H1 (cell line): ENCODE data around the gene MED13. TPM values are rescaled to one million over a fixed set of nuclear protein-coding genes. Genes with fewer than 3 reads are reported as not detected.
A peak's percentile ranks its signal among the peaks of the same experiment; 100 is the strongest.

Experiments
- CTCF ChIA-PET: fragments of 300-600 bp; sonication (Branson Sonifier 250); formaldehyde crosslinking; loops from one replicate; lab custom pipeline; 2021; ENCODE audit not compliant: partially characterized antibody; lab: Charles Lee
- POLR2A ChIA-PET: fragments of 300-600 bp; sonication (Branson Sonifier 250); formaldehyde crosslinking; loops from one replicate; lab custom pipeline; 2021; ENCODE audit warnings: inconsistent platforms; ENCODE audit not compliant: partially characterized antibody; lab: Charles Lee
- DNase-seq, 2 experiments: peaks; one replicate each; pipeline versions ENCODE4 v3.0.0 to v3.0.0-alpha.2; 2010 to 2022; ENCODE audit warnings: low spot score in 2 of 2, low read depth in 1 of 2, mixed read lengths in 1 of 2
- FAIRE-seq: peaks from 2 replicates; lab custom pipeline; 2011; peaks lifted over from hg19 to GRCh38; lab: Jason Lieb, UNC
- H2AFZ ChIP-seq: 2 replicates; pipeline ENCODE4 v1.8.1; 2012; ENCODE audit warnings: low read length, inconsistent platforms
- H2AK5ac ChIP-seq: 2 replicates; pipeline ENCODE4 v1.6.1; 2013; ENCODE audit warnings: low read depth, low read length
- H2BK120ac ChIP-seq: replicated peaks from 2 replicates; pipeline ENCODE3; 2013; ENCODE audit warnings: low read depth, low read length, inconsistent platforms
- H2BK12ac ChIP-seq: 2 replicates; pipeline ENCODE4 v1.6.1; 2013; ENCODE audit warnings: low read depth, low read length
- H2BK15ac ChIP-seq: 2 replicates; pipeline ENCODE4 v1.6.1; 2013; ENCODE audit warnings: low read length
- H2BK20ac ChIP-seq: 2 replicates; pipeline ENCODE4 v1.6.1; 2013; ENCODE audit warnings: low read length
- H2BK5ac ChIP-seq: 2 replicates; pipeline ENCODE4 v1.6.1; 2013; ENCODE audit warnings: low read depth, low read length
- H3K14ac ChIP-seq: 2 replicates; pipeline ENCODE4 v1.6.1; 2013; ENCODE audit warnings: inconsistent platforms; ENCODE audit not compliant: insufficient read length
- H3K18ac ChIP-seq: 2 replicates; pipeline ENCODE4 v1.6.1; 2013; ENCODE audit warnings: low read length; ENCODE audit errors: extremely low read depth
- H3K23ac ChIP-seq: 2 replicates; pipeline ENCODE4 v1.6.1; 2013; ENCODE audit warnings: inconsistent platforms; ENCODE audit not compliant: insufficient read length
- H3K23me2 ChIP-seq: 2 replicates; pipeline ENCODE4 v1.6.1; 2013; ENCODE audit warnings: low read depth, low read length
- H3K27ac ChIP-seq: 2 replicates; pipeline ENCODE4 v1.6.1; 2011; ENCODE audit warnings: low read depth, low read length, inconsistent platforms
- H3K27me3 ChIP-seq, 4 experiments: replicated peaks in 1 of 4; 1 replicate in 1 of 4; 2 replicates in 3 of 4; pipeline versions ENCODE4 v1.6.1 to v1.8.1; 2011 to 2013; ENCODE audit warnings: low read length in 3 of 4, mild to moderate bottlenecking in 3 of 4, inconsistent platforms in 2 of 4, mixed read lengths in 2 of 4, moderate library complexity in 1 of 4; ENCODE audit not compliant: control insufficient read depth in 3 of 4, insufficient read depth in 3 of 4; ENCODE audit errors: extremely low read depth in 1 of 4
- H3K36me3 ChIP-seq, 4 experiments: 2 replicates each; pipeline versions ENCODE4 v1.6.1 to v1.8.1; 2011 to 2013; ENCODE audit warnings: mild to moderate bottlenecking in 4 of 4, low read length in 3 of 4, moderate library complexity in 2 of 4, control low read depth in 1 of 4, inconsistent platforms in 1 of 4; ENCODE audit not compliant: insufficient read depth in 4 of 4, control insufficient read depth in 2 of 4
- H3K4ac ChIP-seq: replicated peaks from 2 replicates; pipeline ENCODE3; 2013; ENCODE audit warnings: low read length, low read depth, mixed read lengths, inconsistent platforms; ENCODE audit not compliant: insufficient read length
- H3K4me1 ChIP-seq, 4 experiments: replicated peaks in 1 of 4; 1 replicate in 1 of 4; 2 replicates in 3 of 4; pipeline versions ENCODE4 v1.6.1 to v1.8.1; 2011 to 2013; ENCODE audit warnings: low read length in 3 of 4, inconsistent platforms in 2 of 4, mixed read lengths in 1 of 4; ENCODE audit not compliant: insufficient read depth in 4 of 4, control insufficient read depth in 3 of 4
- H3K4me2 ChIP-seq, 2 experiments: 2 replicates each; pipeline versions ENCODE4 v1.6.1 to v1.8.1; 2011 to 2013; ENCODE audit warnings: low read depth in 2 of 2, low read length in 2 of 2, control low read depth in 1 of 2, inconsistent platforms in 1 of 2, mild to moderate bottlenecking in 1 of 2; ENCODE audit not compliant: insufficient read depth in 1 of 2
- H3K4me3 ChIP-seq, 4 experiments: fragments of 200-600, 300-600 bp in 1 of 4; sonication (generic), shearing (Covaris generic), sonication (Bioruptor Twin) in 1 of 4; 2 replicates each; pipeline versions ENCODE4 v1.5.1 to v1.8.1; 2011 to 2016; ENCODE audit warnings: low read length in 4 of 4, low read depth in 3 of 4, control low read depth in 2 of 4, inconsistent platforms in 2 of 4, mild to moderate bottlenecking in 2 of 4, mixed read lengths in 1 of 4, moderate library complexity in 1 of 4; ENCODE audit not compliant: insufficient read depth in 2 of 4; ENCODE audit errors: extremely low read depth in 1 of 4
- H3K56ac ChIP-seq: replicated peaks from 2 replicates; pipeline ENCODE3; 2013; ENCODE audit warnings: low read depth, mild to moderate bottlenecking, mixed read lengths, low read length, inconsistent platforms; ENCODE audit not compliant: insufficient read length
- H3K79me1 ChIP-seq: 2 replicates; pipeline ENCODE4 v1.6.1; 2013; ENCODE audit warnings: low read depth, low read length, control low read depth
- H3K79me2 ChIP-seq, 2 experiments: 2 replicates each; pipeline versions ENCODE4 v1.6.1 to v1.8.1; 2012 to 2013; ENCODE audit warnings: low read length in 2 of 2, mild to moderate bottlenecking in 2 of 2, inconsistent platforms in 1 of 2; ENCODE audit not compliant: insufficient read depth in 2 of 2, control insufficient read depth in 1 of 2
- H3K9ac ChIP-seq, 4 experiments: replicated peaks in 1 of 4; 1 replicate in 1 of 4; 2 replicates in 3 of 4; pipeline versions ENCODE4 v1.6.1 to v1.8.1; 2011 to 2013; ENCODE audit warnings: low read depth in 3 of 4, low read length in 3 of 4, control low read depth in 2 of 4, mild to moderate bottlenecking in 2 of 4, moderate library complexity in 2 of 4, inconsistent platforms in 1 of 4; ENCODE audit errors: extremely low read depth in 1 of 4
- H3K9me3 ChIP-seq, 2 experiments: 2 replicates each; pipeline versions ENCODE4 v1.6.1 to v1.8.1; 2012 to 2013; ENCODE audit warnings: mild to moderate bottlenecking in 2 of 2, moderate library complexity in 2 of 2, control low read depth in 1 of 2, inconsistent platforms in 1 of 2, low read depth in 1 of 2, low read length in 1 of 2, mixed read lengths in 1 of 2; ENCODE audit not compliant: insufficient read depth in 2 of 2
- H4K20me1 ChIP-seq, 2 experiments: replicated peaks in 1 of 2; 2 replicates each; pipeline versions ENCODE3 to v1.8.1; 2011 to 2013; ENCODE audit warnings: inconsistent platforms in 2 of 2, low read length in 2 of 2, mild to moderate bottlenecking in 1 of 2; ENCODE audit not compliant: insufficient read depth in 2 of 2, control insufficient read depth in 1 of 2
- H4K5ac ChIP-seq: 2 replicates; pipeline ENCODE4 v1.6.1; 2013; ENCODE audit warnings: low read length, low read depth, mixed read lengths, inconsistent platforms; ENCODE audit not compliant: insufficient read length
- H4K8ac ChIP-seq: 2 replicates; pipeline ENCODE4 v1.8.0; 2013; ENCODE audit warnings: mild to moderate bottlenecking, moderate library complexity, low read length, inconsistent platforms; ENCODE audit not compliant: insufficient read depth; ENCODE audit errors: extremely low read depth
- H4K91ac ChIP-seq: replicated peaks from 2 replicates; pipeline ENCODE3; 2013; ENCODE audit warnings: low read length, mixed read lengths, inconsistent platforms; ENCODE audit not compliant: insufficient read length
- HDAC2 ChIP-seq, 2 experiments: fragments of 300-600 bp in 1 of 2; sonication (generic) in 1 of 2; IDR thresholded peaks; 2 replicates each; pipeline ENCODE4 v1.6.1; 2011 to 2012; ENCODE audit warnings: low read depth in 2 of 2, low read length in 2 of 2, mild to moderate bottlenecking in 2 of 2, moderate library complexity in 2 of 2, borderline replicate concordance in 1 of 2, inconsistent platforms in 1 of 2
- KDM5A ChIP-seq: fragments of 200-600 bp; IDR thresholded peaks from 2 replicates; pipeline ENCODE4 v1.7.1; 2012; ENCODE audit warnings: mild to moderate bottlenecking, low read length, inconsistent platforms, mixed read lengths
- NANOG ChIP-seq: IDR thresholded peaks from 2 replicates; pipeline ENCODE4 v1.6.1; 2011; ENCODE audit warnings: low read length, low read depth, mild to moderate bottlenecking, inconsistent platforms; ENCODE audit not compliant: insufficient read depth, poor library complexity, severe bottlenecking
- POLR2A ChIP-seq, 2 experiments: IDR thresholded peaks; 1 replicate in 1 of 2; 2 replicates in 1 of 2; pipeline ENCODE4 v1.6.1; 2011; ENCODE audit warnings: low read depth in 2 of 2, low read length in 2 of 2, mild to moderate bottlenecking in 2 of 2; ENCODE audit errors: control extremely low read depth in 1 of 2
- RNF2 ChIP-seq: fragments of 200-900, 300-1000 bp; sonication (generic); IDR thresholded peaks from 2 replicates; pipeline ENCODE4 v1.7.1; 2016; ENCODE audit warnings: borderline replicate concordance, low read depth, mild to moderate bottlenecking, antibody characterized with exemption, low read length; ENCODE audit not compliant: poor library complexity, severe bottlenecking; ENCODE audit errors: missing control alignments
- RXRA ChIP-seq: IDR thresholded peaks from 2 replicates; pipeline ENCODE4 v1.6.1; 2011; ENCODE audit warnings: low read depth, mild to moderate bottlenecking, low read length, moderate library complexity; ENCODE audit not compliant: insufficient read depth
- SUZ12 ChIP-seq: fragments of 200-600 bp; sonication (generic); IDR thresholded peaks from 2 replicates; pipeline ENCODE4 v1.6.1; 2012; ENCODE audit warnings: mild to moderate bottlenecking, inconsistent platforms, low read length, moderate library complexity, mixed read lengths
- TBP ChIP-seq: IDR thresholded peaks from 2 replicates; pipeline ENCODE4 v1.6.1; 2011; ENCODE audit warnings: low read depth, low read length, improper control_type of control experiment
- WGBS, 2 experiments: shearing (Covaris generic) in 1 of 2; methylation state at CpG; one replicate each; pipeline versions ENCODE4 v1.1.6 to v1.1.7; 2013 to 2015; ENCODE audit warnings: low lambda C conversion rate in 2 of 2, mixed read lengths in 2 of 2, inconsistent platforms in 1 of 2, low coverage in 1 of 2, missing lambda C conversion rate in 1 of 2; ENCODE audit not compliant: insufficient replicate concordance in 2 of 2, insufficient coverage in 1 of 2, insufficient read length in 1 of 2; ENCODE audit errors: extremely low coverage in 1 of 2, missing lambda C conversion rate in 1 of 2; 5-methylcytosine and 5-hydroxymethylcytosine counted together
- polyA plus RNA-seq, 7 experiments: library from polyadenylated mRNA; depleted of rRNA in 3 of 7; stranded (reverse) in 5 of 7; unstranded in 2 of 7; fragments of >200 nt in 5 of 7; fragments of 200-250 nt in 2 of 7; gene quantifications; 1 replicate in 5 of 7; 2 replicates in 1 of 7; 4 replicates in 1 of 7; pipeline versions ENCODE4 v1.2.1 to v1.2.3, GENCODE V29; 2011 to 2013; ENCODE audit warnings: missing spikeins in 2 of 7, mixed read lengths in 2 of 7
- total RNA-seq: library from RNA; stranded (reverse); fragmentation: NEBNext Ultra II Directional; extraction: Animal tissue kit (Norgen Biotek cat#: 25700); gene quantifications from 2 replicates; pipeline ENCODE4 v1.2.1, GENCODE V29; 2021
- TF ChIP-seq, protein P1 (sequence below): IDR thresholded peaks from 2 replicates; pipeline ENCODE4 v1.6.1; 2012; ENCODE audit warnings: inconsistent platforms

MED13 gene
- total and polyA plus RNA-seq, 2 of the 8 experiments (the other 6 are each of a cell fraction or from before 2014, with no cell fraction given) = 11.3 to 44.8 TPM

DNA sequence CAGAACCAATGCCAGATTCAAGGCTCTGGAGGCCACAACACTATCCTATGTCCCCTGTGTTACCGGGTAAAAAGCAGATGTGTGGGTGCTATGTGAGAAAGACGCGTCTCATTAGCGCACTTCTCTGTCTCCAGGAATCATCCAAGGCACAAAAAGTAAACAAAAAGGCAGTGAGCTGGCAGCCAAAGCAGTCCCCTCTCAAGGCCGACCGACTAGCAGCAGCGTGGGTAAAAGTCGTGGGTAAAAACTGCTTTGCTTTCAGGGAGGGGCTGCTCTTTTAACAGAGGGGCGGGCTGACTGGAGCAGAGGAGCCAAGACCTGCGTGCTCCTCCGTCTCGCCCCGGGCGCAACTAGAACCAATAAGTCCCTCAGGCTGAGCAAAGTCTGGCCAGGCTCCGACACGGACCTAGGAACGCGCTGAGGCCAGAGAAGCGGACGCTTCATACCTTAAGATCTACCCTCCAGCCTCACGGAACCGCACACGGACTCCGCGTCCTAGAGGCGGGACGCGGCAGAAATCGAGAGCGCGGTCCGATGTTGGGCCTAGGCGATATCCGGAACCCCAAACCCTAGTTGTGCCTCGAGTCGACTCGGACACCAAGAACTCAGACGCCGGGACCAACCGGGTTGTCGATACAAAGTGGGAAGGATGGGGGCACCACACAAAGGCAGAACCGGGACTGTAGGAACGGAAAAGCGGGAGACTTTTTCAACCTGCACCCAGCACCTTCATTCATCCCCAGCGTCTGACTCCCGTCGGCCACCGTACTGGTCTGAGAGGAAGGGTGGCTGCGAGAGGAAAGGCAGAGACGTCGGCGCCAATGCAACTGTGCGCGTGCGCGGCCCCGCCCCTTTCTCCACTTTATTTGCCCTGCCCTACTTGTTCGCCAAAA lies 137.6 kb downstream of the MED13 start, which contains the start of gene INTS2:
Gene INTS2 (minus strand): TSS at position 775 of the 893 bp plus-strand sequence. CDS start 1,338 bp downstream, outside the sequence.
- WGBS, 2 experiments = 2% methylated on average over 58 of the region's 58 CpGs; no CpG with 5 or more reads in 1 of the 2 experiments
- H3K4ac ChIP-seq = peak within 1 kb of the TSS; percentile 72
- POLR2A ChIA-PET = interaction anchor here (0.6 kb wide), 2 partner anchors 9 to 18 kb away, joined by 3 to 4 read pairs; no protein-coding TSS in a partner anchor
- no peak within 1 kb of the TSS for H2BK20ac ChIP-seq
- peaks cover 0 to 14% (median 8%) of the 10 kb centered on the region in 4 experiments; a peak in 4 of 8 replicates for H3K36me3 ChIP-seq
- H3K4me2 ChIP-seq = peak within 1 kb of the TSS; percentile 95 to 98
- H3K23ac ChIP-seq = no peak within 1 kb of the TSS
- H4K20me1 ChIP-seq = peaks cover 0 to 2% of the 10 kb centered on the region in 2 experiments
- H4K8ac ChIP-seq = peak within 1 kb of the TSS; percentile 97; the same call in 1 of the 2 replicates
- H3K9me3 ChIP-seq = no peaks in the 10 kb centered on the region
- peak within 1 kb of the TSS; percentile 94 for H2BK5ac ChIP-seq
- no peak within 1 kb of the TSS for H3K14ac ChIP-seq
- H3K27ac ChIP-seq = peak within 1 kb of the TSS; percentile 85
- H3K56ac ChIP-seq = no peak within 1 kb of the TSS
- H2AK5ac ChIP-seq = no peak within 1 kb of the TSS
- no peak within 1 kb of the TSS for H2BK120ac ChIP-seq
- no peak within 1 kb of the TSS for H2BK15ac ChIP-seq
- H3K79me2 ChIP-seq = peaks cover 0 to 13% of the 10 kb centered on the region in 2 experiments; a peak in 1 of 4 replicates
- no peaks in the 10 kb centered on the region for H3K27me3 ChIP-seq
- DNase-seq = peak; percentile 83 to 97
- peak within 1 kb of the TSS; percentile 83 to 97 (median 96) for H3K9ac ChIP-seq
- CTCF ChIA-PET = no interaction called here
- no peak within 1 kb of the TSS for H2BK12ac ChIP-seq
- H3K4me1 ChIP-seq = peaks cover 0 to 7% (median under 1%) of the 10 kb centered on the region in 4 experiments; a peak in 3 of 7 replicates
- H4K91ac ChIP-seq = peak within 1 kb of the TSS; percentile 46
- peaks cover 5% of the 10 kb centered on the region; the same call in 1 of the 2 replicates for H3K23me2 ChIP-seq
- peak within 1 kb of the TSS; percentile 96 for H3K18ac ChIP-seq
- H4K5ac ChIP-seq = peak within 1 kb of the TSS; percentile 78
- H2AFZ ChIP-seq = peak within 1 kb of the TSS; percentile 94
- no peaks in the 10 kb centered on the region for H3K79me1 ChIP-seq
- no peak for FAIRE-seq
- peak within 1 kb of the TSS; percentile 80 to 98 (median 96) for H3K4me3 ChIP-seq
- TF ChIP-seq TBP (peak; percentile 86), RNF2 (no peak), HDAC2 (IDR thresholded peaks at IDR 0.05; ENCODE audit: borderline replicate concordance in 1 of 2, low read depth in 2 of 2, low read length in 2 of 2) (peak in 1 of 2 experiments; percentile 71; a peak in 1 of 4 replicates), RXRA (no peak), NANOG (no peak), POLR2A (IDR thresholded peaks at IDR 0.05; ENCODE audit: control extremely low read depth in 1 of 2, low read depth in 2 of 2, low read length in 2 of 2) (peak; percentile 86 to 98), SUZ12 (no peak), KDM5A (peak; percentile 61; the same call in 1 of the 2 replicates)
- TF ChIP-seq, protein P1, sequence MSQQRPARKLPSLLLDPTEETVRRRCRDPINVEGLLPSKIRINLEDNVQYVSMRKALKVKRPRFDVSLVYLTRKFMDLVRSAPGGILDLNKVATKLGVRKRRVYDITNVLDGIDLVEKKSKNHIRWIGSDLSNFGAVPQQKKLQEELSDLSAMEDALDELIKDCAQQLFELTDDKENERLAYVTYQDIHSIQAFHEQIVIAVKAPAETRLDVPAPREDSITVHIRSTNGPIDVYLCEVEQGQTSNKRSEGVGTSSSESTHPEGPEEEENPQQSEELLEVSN = 0 out of 2 replicates have a peak, but pooled peaks have one; percentile 16
